Measurements from ENCODE around the gene TMCO4.

Gene TMCO4

DNA sequence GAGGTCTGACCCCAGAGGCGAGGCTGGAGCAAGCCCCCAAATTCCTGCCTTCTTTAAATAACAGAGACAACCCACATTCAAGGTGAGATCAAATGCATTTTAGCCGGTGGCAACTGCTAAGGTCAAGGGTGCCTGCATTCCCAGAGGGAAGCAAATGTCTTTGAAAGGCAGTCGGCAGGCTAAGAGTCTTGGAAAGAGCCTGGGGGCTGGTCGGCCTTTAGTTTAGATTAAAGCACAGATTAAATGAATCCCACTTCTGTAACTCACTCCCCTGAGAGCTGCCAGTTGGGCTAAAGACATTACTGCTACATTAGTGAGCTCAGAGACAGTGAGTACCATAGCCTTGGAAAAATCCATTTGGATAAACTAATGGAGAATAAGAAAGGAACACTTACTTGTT, 75.8 kb downstream of the TMCO4 start:
- no peak for DNase-seq
- Mint-ChIP-seq H3K4me3 (no peak overlapping the region), H3K4me1 (no peaks in the 10 kb centered on the region), H3K9me3 (no peaks in the 10 kb centered on the region), H3K27me3 (no peaks in the 10 kb centered on the region), H3K36me3 (no peaks in the 10 kb centered on the region), H3K27ac (no peak overlapping the region)
- CTCF ChIA-PET, result no interaction called here

GRCh38 chr1:19720973-19721372, 78.7 kb downstream of the TMCO4 start:
- no peaks in the 10 kb centered on the region for H3K27me3 Mint-ChIP-seq
- no peaks in the 10 kb centered on the region for H3K4me1 Mint-ChIP-seq
- no peaks in the 10 kb centered on the region for H3K9me3 Mint-ChIP-seq
- CTCF ChIA-PET, result no interaction called here
- no peak for DNase-seq
- no peak overlapping the region for H3K27ac Mint-ChIP-seq
- H3K36me3 Mint-ChIP-seq, result no peaks in the 10 kb centered on the region
- H3K4me3 Mint-ChIP-seq, result no peak overlapping the region

DNA sequence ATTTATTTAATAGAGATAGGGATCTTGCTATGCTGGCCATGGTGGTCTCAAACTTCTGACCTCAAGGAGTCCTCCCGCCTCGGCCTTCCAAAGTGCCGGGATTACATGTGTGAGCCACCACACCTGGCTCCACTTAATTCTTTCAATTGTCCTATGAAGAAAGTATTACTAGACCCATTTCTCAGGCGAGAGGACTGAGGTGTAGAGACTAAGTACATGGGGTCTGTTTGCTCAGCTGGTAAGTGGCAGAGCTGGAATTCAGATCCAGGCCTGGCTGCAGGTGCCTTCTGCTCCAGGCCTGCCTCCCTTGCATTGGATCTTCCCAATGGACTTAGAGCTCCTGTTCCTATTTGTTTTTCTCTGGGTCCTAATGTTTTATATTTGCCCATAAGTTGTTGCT, 79.5 kb downstream of the TMCO4 start:
- Mint-ChIP-seq H3K4me1 (peaks cover 5% of the 10 kb centered on the region), H3K27me3 (no peaks in the 10 kb centered on the region), H3K9me3 (no peaks in the 10 kb centered on the region), H3K4me3 (no peak overlapping the region), H3K27ac (no peak overlapping the region), H3K36me3 (peaks cover 2% of the 10 kb centered on the region)
- DNase-seq, result no peak
- CTCF ChIA-PET, result no interaction called here

GRCh38 chr1:19717467-19717866, 82.2 kb downstream of the TMCO4 start:
- H3K27ac Mint-ChIP-seq, result no peak overlapping the region
- H3K36me3 Mint-ChIP-seq, result peaks cover 2% of the 10 kb centered on the region
- CTCF ChIA-PET, result no interaction called here
- H3K4me3 Mint-ChIP-seq, result no peak overlapping the region
- H3K9me3 Mint-ChIP-seq, result no peaks in the 10 kb centered on the region
- peaks cover 7% of the 10 kb centered on the region for H3K4me1 Mint-ChIP-seq
- no peaks in the 10 kb centered on the region for H3K27me3 Mint-ChIP-seq
- DNase-seq, result no peak

DNA sequence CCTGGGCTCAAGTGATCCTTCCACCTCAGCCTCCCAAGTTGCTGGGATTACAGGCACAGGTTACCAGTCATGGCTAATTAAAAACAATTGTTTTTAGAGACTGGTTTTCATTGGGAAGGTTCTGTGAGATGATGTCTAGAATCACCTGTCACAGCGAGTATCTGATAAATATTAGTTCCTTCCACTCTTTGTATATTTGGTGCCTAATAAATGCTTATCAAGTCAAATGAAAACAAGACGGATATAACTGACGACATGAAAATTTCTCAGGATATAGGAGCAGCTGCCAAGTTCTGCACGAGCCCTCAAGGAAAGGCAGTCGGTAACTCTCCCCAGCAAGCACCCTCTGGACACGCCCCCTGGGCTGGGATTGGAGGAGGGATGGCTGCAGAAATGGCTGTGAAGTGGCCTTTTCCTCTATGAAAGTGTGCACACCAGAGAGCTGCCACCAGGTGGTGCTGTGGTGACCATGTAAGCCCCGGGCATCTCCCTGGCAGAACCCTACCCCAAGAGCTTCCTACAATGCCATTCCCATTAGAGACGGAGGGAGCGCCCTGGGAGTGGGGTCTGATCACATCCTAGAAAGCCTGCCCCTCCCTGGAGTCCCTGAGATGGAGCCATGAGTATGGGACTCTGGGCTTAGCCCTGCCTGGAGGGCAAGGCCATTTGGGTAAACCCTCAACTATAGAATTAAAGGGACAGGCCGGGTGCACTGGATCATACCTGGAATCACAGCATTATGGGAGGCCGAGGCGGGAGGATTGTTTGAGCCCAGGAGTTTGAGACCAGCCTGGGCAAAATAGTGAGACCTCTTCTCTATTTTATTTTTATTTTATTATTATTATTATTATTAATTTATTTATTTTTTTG, 84.1 kb downstream of the TMCO4 start:
- peaks cover 2% of the 10 kb centered on the region for H3K36me3 Mint-ChIP-seq
- CTCF ChIA-PET, result interaction anchor here (1.1 to 2.0 kb wide), 8 partner anchors 9 to 459 kb away, joined by 3 to 12 read pairs (median 4); no protein-coding TSS in a partner anchor
- peaks cover 16% of the 10 kb centered on the region for H3K4me1 Mint-ChIP-seq
- no peak overlapping the region for H3K27ac Mint-ChIP-seq
- DNase-seq, result peak; percentile 92
- no peaks in the 10 kb centered on the region for H3K27me3 Mint-ChIP-seq
- no peak overlapping the region for H3K4me3 Mint-ChIP-seq
- H3K9me3 Mint-ChIP-seq, result no peaks in the 10 kb centered on the region

- Mint-ChIP-seq H3K36me3 (peaks cover 2% of the 10 kb centered on the region), H3K4me3 (no peak overlapping the region), H3K9me3 (no peaks in the 10 kb centered on the region), H3K27ac (no peak overlapping the region), H3K27me3 (no peaks in the 10 kb centered on the region), H3K4me1 (peaks cover 23% of the 10 kb centered on the region)
- no peak for DNase-seq
- CTCF ChIA-PET, result interaction anchor here (1.5 kb wide), 1 partner anchor 9 kb away, joined by 4 read pairs; no protein-coding TSS in a partner anchor
Measured at GRCh38 chr1:19712928-19713327, 86.8 kb downstream of the TMCO4 start.

GRCh38 chr1:19710825-19711611, 88.7 kb downstream of the TMCO4 start:
- Mint-ChIP-seq H3K36me3 (peaks cover 2% of the 10 kb centered on the region), H3K9me3 (no peaks in the 10 kb centered on the region), H3K4me1 (peaks cover 23% of the 10 kb centered on the region), H3K27me3 (no peaks in the 10 kb centered on the region), H3K4me3 (no peak overlapping the region), H3K27ac (no peak overlapping the region)
- CTCF ChIA-PET, result interaction anchor here (0.7 kb wide), 3 partner anchors 48 to 717 kb away, joined by 3 read pairs; no protein-coding TSS in a partner anchor
- no peak for DNase-seq

DNA sequence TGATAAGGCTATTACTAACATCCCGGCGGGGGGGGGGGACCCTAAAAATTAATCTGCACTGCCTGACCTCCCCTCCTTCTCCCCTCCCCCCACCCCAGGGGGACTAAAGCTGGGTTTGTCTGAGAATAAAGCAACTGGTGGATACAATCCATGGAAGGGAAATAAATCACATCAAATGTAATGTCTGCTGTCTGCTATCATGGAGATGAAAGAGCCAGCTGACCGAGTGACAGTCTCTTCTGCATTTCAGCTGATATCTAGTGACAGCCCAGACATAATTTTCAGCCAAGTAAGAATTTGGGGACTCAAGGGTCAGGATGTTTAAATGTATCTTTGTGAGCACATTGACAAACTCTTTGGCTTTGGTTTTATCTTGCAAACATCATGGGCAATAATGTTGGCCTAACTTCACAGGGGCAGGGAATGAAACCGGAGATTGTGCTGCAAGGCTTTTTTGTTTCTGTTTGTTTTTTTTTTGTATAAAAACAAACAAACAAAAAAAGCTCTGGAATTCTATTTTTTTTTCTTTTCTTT, 90.4 kb downstream of the TMCO4 start:
- no peak for DNase-seq
- no peak overlapping the region for H3K27ac Mint-ChIP-seq
- no peaks in the 10 kb centered on the region for H3K9me3 Mint-ChIP-seq
- H3K4me1 Mint-ChIP-seq, result peaks cover 18% of the 10 kb centered on the region
- CTCF ChIA-PET, result no interaction called here
- no peaks in the 10 kb centered on the region for H3K36me3 Mint-ChIP-seq
- no peaks in the 10 kb centered on the region for H3K27me3 Mint-ChIP-seq
- H3K4me3 Mint-ChIP-seq, result no peak overlapping the region

DNA sequence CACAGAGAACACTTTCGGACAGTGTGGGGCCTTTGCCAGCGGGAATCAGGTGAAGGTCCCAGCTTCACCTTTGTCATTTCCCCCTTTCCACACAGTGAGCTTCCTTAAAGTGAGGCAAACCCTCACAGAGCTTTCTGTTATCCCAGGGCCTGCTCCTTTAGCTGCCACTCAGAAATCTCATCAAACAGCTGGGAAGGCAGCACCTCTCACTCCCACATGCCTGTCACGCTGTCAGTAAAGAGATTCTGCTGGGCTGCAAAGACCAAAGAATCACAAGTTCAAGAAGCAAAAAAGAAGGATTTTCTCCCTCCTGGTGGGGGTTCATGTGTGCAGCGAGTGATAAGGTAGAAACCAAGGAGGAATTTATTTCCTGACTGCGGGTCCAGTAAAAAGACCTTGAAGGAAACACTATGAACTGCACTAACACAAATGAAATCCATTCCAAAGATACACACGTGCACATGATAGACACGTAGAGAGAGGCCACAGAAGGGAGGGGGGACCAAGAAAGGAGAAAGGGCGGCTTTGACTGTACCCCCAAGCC, 91.1 kb downstream of the TMCO4 start:
- CTCF ChIA-PET, result interaction anchor here (0.7 to 0.9 kb wide), 2 partner anchors 21 to 47 kb away, joined by 3 to 5 read pairs; no protein-coding TSS in a partner anchor
- Mint-ChIP-seq H3K4me3 (no peak overlapping the region), H3K36me3 (no peaks in the 10 kb centered on the region), H3K9me3 (no peaks in the 10 kb centered on the region), H3K27ac (no peak overlapping the region), H3K27me3 (no peaks in the 10 kb centered on the region), H3K4me1 (peaks cover 25% of the 10 kb centered on the region)
- DNase-seq, result no peak

GRCh38 chr1:19706136-19706535, 93.6 kb downstream of the TMCO4 start:
- Mint-ChIP-seq H3K9me3 (no peaks in the 10 kb centered on the region), H3K36me3 (peaks cover 2% of the 10 kb centered on the region), H3K4me3 (no peak overlapping the region), H3K27ac (no peak overlapping the region), H3K4me1 (peaks cover 19% of the 10 kb centered on the region), H3K27me3 (no peaks in the 10 kb centered on the region)
- CTCF ChIA-PET, result interaction anchor here (0.6 to 5.8 kb wide), 5 partner anchors 9 to 514 kb away, joined by 3 to 84 read pairs (median 5); no protein-coding TSS in a partner anchor
- DNase-seq, result no peak

GRCh38 chr1:19705464-19705863, 94.3 kb downstream of the TMCO4 start:
- CTCF ChIA-PET, result interaction anchor here (1.5 to 5.8 kb wide), 7 partner anchors 10 to 44 kb away, joined by 5 to 84 read pairs (median 9); no protein-coding TSS in a partner anchor
- no peak for DNase-seq
- H3K4me1 Mint-ChIP-seq, result peaks cover 13% of the 10 kb centered on the region
- peaks cover 2% of the 10 kb centered on the region for H3K36me3 Mint-ChIP-seq
- no peaks in the 10 kb centered on the region for H3K27me3 Mint-ChIP-seq
- H3K27ac Mint-ChIP-seq, result no peak overlapping the region
- H3K4me3 Mint-ChIP-seq, result no peak overlapping the region
- H3K9me3 Mint-ChIP-seq, result no peaks in the 10 kb centered on the region

DNA sequence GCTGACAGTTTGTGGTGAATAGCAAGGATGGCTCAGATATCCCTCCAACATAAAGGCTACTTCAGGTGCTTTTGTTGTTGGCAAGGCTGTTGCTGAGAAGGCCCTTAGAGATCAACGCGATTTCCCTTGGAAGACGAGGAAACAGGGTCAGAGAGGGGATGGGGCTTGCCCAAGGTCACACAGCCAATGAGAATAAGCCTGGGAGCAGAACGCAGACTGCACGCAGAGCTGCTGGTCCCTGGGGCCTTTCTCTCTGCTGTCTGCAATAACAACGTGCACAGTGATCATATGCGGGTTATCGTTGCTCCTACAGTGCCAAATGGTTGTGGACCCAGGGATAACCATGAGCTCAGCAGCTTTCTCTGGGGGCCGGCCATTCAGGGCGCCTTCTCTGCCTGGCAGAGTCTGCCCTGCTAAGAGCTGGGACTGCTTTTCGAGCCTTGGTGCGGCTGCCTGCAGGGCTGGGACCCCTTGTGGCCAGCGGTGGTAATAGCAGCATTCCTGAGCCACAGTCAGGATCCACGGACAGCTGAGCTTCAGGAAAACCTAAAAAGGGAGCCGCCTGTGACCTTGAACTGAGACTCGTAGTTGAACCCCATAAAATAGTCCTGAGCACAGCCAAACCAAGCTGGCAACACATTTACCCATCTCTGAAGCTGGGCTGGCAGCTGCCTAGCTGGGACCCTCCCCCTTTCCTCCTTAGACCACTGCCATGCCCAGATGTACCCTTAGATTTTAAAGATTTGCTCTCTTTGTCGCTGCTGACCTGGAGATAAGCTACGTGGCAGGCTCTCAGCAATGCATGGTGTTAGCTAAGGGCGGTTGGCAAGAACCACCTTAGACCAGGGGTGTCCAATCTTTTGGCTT, 95.2 kb downstream of the TMCO4 start:
- H3K4me3 Mint-ChIP-seq, result no peak overlapping the region
- no peak overlapping the region for H3K27ac Mint-ChIP-seq
- no peaks in the 10 kb centered on the region for H3K9me3 Mint-ChIP-seq
- peak; percentile 66 for DNase-seq
- CTCF ChIA-PET, result interaction anchor here (0.8 to 5.8 kb wide), 13 partner anchors 8 to 43 kb away, joined by 3 to 84 read pairs (median 6); no protein-coding TSS in a partner anchor
- H3K4me1 Mint-ChIP-seq, result peaks cover 9% of the 10 kb centered on the region
- H3K27me3 Mint-ChIP-seq, result no peaks in the 10 kb centered on the region
- peaks cover 4% of the 10 kb centered on the region for H3K36me3 Mint-ChIP-seq

- Mint-ChIP-seq H3K9me3 (no peaks in the 10 kb centered on the region), H3K4me1 (peaks cover 7% of the 10 kb centered on the region), H3K36me3 (peaks cover 4% of the 10 kb centered on the region), H3K27me3 (no peaks in the 10 kb centered on the region), H3K27ac (no peak overlapping the region), H3K4me3 (no peak overlapping the region)
- CTCF ChIA-PET, result interaction anchor here (1.2 to 5.8 kb wide), 9 partner anchors 9 to 524 kb away, joined by 3 to 84 read pairs (median 7); no protein-coding TSS in a partner anchor
- no peak for DNase-seq
Measured at GRCh38 chr1:19703280-19703679, 96.4 kb downstream of the TMCO4 start.

Data from activated naive CD4-positive, alpha-beta T cell treated with anti-CD3 and anti-CD28 coated beads, Interleukin-2, amount 10 ng/mL, durations not matched to agents 7 days and 5 days (primary cell).